BJ (cell line): ENCODE measurements around the gene ZNF215. TPM values are rescaled to one million over a fixed set of nuclear protein-coding genes. Genes with fewer than 3 reads are reported as not detected.

Experiments used
- CTCF ChIA-PET: fragments of 350-600 bp; formaldehyde crosslinking; extraction: SDS; loops from one replicate; lab custom pipeline; 2021; ENCODE audit warnings: antibody characterized with exemption, inconsistent platforms; lab: Yijun Ruan, JAX
- POLR2A ChIA-PET: fragments of 300-600 bp; sonication (Branson Sonifier 250); formaldehyde crosslinking; extraction: SDS; loops from one replicate; lab custom pipeline; 2021; ENCODE audit warnings: antibody characterized with exemption; lab: Charles Lee
- DNase-seq: peaks from one replicate; pipeline ENCODE4 v3.0.0-alpha.2; 2011; ENCODE audit warnings: low read depth
- H3K27me3 ChIP-seq: 2 replicates; pipeline ENCODE4 v1.6.0; 2011; ENCODE audit warnings: low read length; ENCODE audit not compliant: control insufficient read depth, insufficient read depth
- H3K36me3 ChIP-seq: 2 replicates; pipeline ENCODE4 v1.5.1; 2011; ENCODE audit warnings: low read length; ENCODE audit not compliant: control insufficient read depth, insufficient read depth
- H3K4me3 ChIP-seq: 2 replicates; pipeline ENCODE4 v1.5.1; 2011; ENCODE audit warnings: low read depth, mild to moderate bottlenecking, control low read depth, low read length
- polyA plus RNA-seq: library from polyadenylated mRNA; depleted of rRNA; stranded (reverse); fragments of >200 nt; gene quantifications from 2 replicates; pipeline ENCODE4 v1.2.3, GENCODE V29; 2011
- TF ChIP-seq, protein P1 (sequence below): IDR thresholded peaks from 2 replicates; pipeline ENCODE4 v1.5.1; 2011; ENCODE audit warnings: low read depth, mild to moderate bottlenecking, control low read depth, inconsistent platforms, low read length, moderate library complexity; ENCODE audit not compliant: insufficient read depth

ZNF215 gene
- polyA plus RNA-seq, 1 experiment = 3.4 TPM

DNA sequence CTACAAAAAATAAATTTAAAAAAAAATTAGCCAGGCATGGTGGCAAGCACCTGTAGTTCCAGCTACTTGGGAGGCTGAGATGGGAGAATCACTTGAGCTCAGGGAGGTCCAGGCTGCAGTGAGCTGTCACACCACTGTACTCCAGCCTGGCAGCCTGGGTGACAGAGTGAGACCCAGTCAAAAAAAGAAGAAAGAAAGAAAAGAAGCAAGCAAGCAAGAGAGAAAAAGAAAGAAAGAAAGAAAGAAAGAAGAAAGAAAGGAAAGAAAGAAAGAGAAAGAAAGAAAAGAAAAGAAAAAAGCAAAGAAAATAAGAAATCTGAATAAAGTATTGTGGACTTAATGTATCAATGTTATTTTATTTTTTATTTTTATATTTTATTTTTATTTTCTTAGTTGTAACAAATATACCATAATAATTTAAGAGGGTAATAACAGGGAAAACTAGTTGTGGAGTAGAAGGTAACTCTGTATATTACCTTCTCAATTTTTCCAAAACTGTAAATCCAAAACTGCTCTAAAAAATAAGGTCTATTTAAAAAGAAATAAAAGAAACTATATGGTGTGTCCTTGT is 1.1 kb upstream of the ZNF215 start:
- CTCF ChIA-PET = interaction anchor here (0.6 kb wide), 1 partner anchor 132 kb away, joined by 3 read pairs; no protein-coding TSS in a partner anchor
- Histone ChIP-seq H3K4me3 (no peak overlapping the region), H3K27me3 (no peaks in the 10 kb centered on the region), H3K36me3 (no peaks in the 10 kb centered on the region)
- DNase-seq = no peak
- TF ChIP-seq, protein P1, sequence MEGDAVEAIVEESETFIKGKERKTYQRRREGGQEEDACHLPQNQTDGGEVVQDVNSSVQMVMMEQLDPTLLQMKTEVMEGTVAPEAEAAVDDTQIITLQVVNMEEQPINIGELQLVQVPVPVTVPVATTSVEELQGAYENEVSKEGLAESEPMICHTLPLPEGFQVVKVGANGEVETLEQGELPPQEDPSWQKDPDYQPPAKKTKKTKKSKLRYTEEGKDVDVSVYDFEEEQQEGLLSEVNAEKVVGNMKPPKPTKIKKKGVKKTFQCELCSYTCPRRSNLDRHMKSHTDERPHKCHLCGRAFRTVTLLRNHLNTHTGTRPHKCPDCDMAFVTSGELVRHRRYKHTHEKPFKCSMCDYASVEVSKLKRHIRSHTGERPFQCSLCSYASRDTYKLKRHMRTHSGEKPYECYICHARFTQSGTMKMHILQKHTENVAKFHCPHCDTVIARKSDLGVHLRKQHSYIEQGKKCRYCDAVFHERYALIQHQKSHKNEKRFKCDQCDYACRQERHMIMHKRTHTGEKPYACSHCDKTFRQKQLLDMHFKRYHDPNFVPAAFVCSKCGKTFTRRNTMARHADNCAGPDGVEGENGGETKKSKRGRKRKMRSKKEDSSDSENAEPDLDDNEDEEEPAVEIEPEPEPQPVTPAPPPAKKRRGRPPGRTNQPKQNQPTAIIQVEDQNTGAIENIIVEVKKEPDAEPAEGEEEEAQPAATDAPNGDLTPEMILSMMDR = no peak
- POLR2A ChIA-PET = interaction anchor here (1.0 kb wide), 1 partner anchor 67 kb away, joined by 3 read pairs; no protein-coding TSS in a partner anchor

DNA sequence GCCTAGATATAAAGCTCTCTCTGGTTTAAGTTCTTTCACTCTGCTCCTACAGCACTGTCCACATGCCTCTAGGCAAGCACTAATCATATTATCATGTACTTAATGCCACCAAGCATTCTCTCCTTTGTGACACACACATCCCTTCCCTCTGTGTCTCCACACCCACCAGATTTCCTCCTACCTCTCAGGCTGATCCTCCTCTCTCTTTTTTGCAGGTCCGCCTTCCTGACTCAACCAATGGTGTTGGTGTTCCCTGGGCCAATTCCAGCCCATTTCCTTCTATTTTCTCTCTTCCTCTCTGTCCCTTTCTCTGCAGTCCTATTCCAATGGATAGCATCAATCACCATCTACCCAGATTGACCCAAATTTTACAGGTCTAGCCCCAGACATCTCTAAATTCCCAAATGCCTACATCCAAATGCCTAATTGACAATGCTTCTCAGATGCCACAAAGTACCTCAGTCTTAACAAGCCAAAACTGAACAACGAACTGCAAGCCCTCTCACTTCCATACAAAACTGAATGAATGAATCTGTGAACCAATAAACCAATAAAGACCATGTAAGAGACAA is 504 bp upstream of the ZNF215 start:
- DNase-seq = no peak
- TF ChIP-seq, protein P1 = no peak
- Histone ChIP-seq H3K27me3 (no peaks in the 10 kb centered on the region), H3K36me3 (no peaks in the 10 kb centered on the region), H3K4me3 (peak overlapping the region; percentile 85)
- CTCF ChIA-PET = interaction anchor here (0.6 to 1.8 kb wide), 3 partner anchors 66 to 132 kb away, joined by 3 to 7 read pairs (median 5); no protein-coding TSS in a partner anchor
- POLR2A ChIA-PET = interaction anchor here (1.0 kb wide), 1 partner anchor 66 kb away, joined by 3 read pairs; no protein-coding TSS in a partner anchor

DNA sequence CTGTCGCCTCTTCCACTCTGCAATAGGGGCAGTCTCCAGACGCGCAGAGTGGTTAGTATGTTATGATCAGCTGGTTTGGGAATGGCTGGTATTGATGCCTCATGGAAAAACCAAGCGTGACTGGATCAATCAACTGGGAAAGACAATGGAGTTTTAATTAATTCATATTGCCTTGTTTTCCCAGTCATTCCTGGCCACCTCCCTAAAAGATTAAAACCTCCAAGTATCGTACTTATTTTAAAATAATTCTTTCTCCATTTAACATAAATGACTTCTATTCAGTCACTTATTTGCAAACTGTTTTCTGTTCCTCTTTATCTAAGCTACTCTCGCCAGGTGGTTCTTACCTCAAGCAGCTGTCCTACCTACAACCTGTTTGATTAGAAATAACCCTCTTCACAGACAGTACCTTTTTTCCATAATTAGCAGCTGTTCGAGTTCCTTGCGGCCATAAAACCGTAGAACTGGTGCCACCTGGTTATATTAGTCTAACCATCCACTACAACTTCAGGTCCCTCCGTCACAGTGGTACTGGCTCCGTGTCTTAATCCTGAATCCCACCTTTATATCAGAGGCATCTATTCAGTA is 898 bp downstream of the ZNF215 start:
- DNase-seq = no peak
- POLR2A ChIA-PET = no interaction called here
- CTCF ChIA-PET = interaction anchor here (0.9 to 1.8 kb wide), 2 partner anchors 116 to 172 kb away, joined by 3 to 7 read pairs; no protein-coding TSS in a partner anchor

DNA sequence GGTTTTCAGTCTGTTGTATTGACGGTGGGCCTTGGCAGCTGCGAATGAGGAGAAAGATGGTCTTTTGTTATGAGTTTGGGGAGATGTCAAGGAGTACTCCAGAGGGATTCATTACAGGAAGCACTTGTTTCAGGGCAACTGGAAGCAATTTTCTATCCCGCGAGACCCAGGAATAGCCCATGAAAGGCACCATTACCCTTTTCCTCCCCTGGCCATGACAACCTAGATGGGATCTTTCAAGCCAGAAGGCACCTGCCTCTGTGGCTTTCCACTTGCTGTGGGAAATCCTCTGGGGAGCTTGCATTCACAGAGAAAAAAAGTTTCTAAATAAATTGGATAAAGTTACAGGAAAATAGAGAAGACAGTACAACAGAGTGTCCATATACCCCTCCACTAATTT is 2.7 kb downstream of the ZNF215 start:
- ChIA-PET POLR2A (no interaction called here), CTCF (no interaction called here)
- DNase-seq = no peak
- H3K27me3 ChIP-seq = no peaks in the 10 kb centered on the region
- no peaks in the 10 kb centered on the region for H3K36me3 ChIP-seq
- H3K4me3 ChIP-seq = no peak overlapping the region
- TF ChIP-seq, protein P1 = no peak

More for the DNA sequence above, 898 bp downstream of the ZNF215 start:
- Histone ChIP-seq H3K27me3 (no peaks in the 10 kb centered on the region), H3K4me3 (peak overlapping the region; percentile 85), H3K36me3 (no peaks in the 10 kb centered on the region)
- TF ChIP-seq, protein P1 = no peak

DNA sequence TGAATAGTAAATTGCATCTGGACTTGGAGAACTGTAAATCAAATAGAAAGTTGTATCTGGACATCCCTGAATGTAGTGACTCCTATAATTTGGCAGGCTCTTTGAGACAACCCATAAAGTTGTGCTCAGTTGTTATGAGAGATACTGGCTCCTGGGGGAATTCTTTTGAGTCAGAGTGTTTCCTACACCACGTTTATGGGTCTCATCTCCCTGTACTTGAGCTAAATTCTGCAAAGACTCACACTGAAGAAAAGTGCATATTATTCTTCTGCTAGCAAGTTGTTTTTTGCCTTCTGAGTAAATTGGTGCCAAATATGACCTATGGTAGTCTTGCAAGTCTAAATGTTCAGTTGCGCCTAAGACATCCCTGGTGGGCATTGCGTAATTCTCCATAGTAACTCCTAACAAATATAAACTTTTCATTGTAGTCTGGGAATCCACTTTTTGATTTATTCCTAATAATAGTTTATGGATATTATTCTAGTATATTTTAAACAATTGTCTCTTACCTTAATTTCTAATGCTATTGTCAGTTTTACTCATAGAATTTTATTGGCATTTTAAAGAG is 5.0 kb downstream of the ZNF215 start:
- TF ChIP-seq, protein P1 = no peak
- no peaks in the 10 kb centered on the region for H3K27me3 ChIP-seq
- no peaks in the 10 kb centered on the region for H3K36me3 ChIP-seq
- CTCF ChIA-PET = interaction anchor here (1.3 kb wide), 1 partner anchor 13 kb away, joined by 3 read pairs; no protein-coding TSS in a partner anchor
- no peak for DNase-seq
- H3K4me3 ChIP-seq = no peak overlapping the region
- POLR2A ChIA-PET = no interaction called here
